Right lobe of liver (tissue), 6 donors: Measurements from ENCODE around the gene PRPF38A. TPM values are rescaled to one million over a fixed set of nuclear protein-coding genes. Genes with fewer than 3 reads are reported as not detected.

Experiments
- ATAC-seq, 4 donors: fragments of 200-7000 bp; cut with Tn5 transposase; one replicate each; pipeline ENCODE4 v1.9.1; 2020; ENCODE audit warnings: mild to moderate bottlenecking in 4 of 4, moderate library complexity in 4 of 4
- DNase-seq, 3 donors: peaks; one replicate each; pipeline ENCODE4 v3.0.0-alpha.2; 2020
- H3K27ac ChIP-seq, 3 donors: fragments of 200-600 bp; one replicate each; pipeline ENCODE4 v1.8.0; 2022
- H3K27me3 ChIP-seq, 2 donors: fragments of 200-600 bp; one replicate each; pipeline ENCODE4 v1.8.0; 2022
- H3K36me3 ChIP-seq, 4 donors: fragments of 200-600 bp; sonication (generic) in 1 of 4; one replicate each; pipeline versions ENCODE4 v1.5.1 to v1.8.0; 2017 to 2022; ENCODE audit warnings: control low read depth in 1 of 4
- H3K4me1 ChIP-seq, 4 donors: fragments of 200-600 bp; sonication (generic) in 1 of 4; one replicate each; pipeline versions ENCODE4 v1.5.1 to v1.8.0; 2017 to 2022; ENCODE audit warnings: control low read depth in 1 of 4
- H3K4me3 ChIP-seq, 3 donors: fragments of 200-600 bp; one replicate each; pipeline ENCODE4 v1.8.0; 2022
- H3K9me3 ChIP-seq, 4 donors: fragments of 200-600 bp; sonication (generic) in 1 of 4; one replicate each; pipeline versions ENCODE4 v1.5.1 to v1.8.0; 2017 to 2022; ENCODE audit warnings: control low read depth in 1 of 4
- POLR2A ChIP-seq: fragments of 450-650 bp; IDR thresholded peaks from one replicate; pipeline ENCODE4 v1.6.1; 2017; ENCODE audit warnings: antibody characterized with exemption, mild to moderate bottlenecking
- WGBS: methylation state at CpG from one replicate; pipeline ENCODE4 v1.1.6; 2018; ENCODE audit warnings: low coverage, low lambda C conversion rate; ENCODE audit not compliant: insufficient coverage; ENCODE audit errors: missing lambda C conversion rate; 5-methylcytosine and 5-hydroxymethylcytosine counted together
- intact Hi-C, 2 donors: fragments of 100-400 bp; cut with DNase I; formaldehyde crosslinking; loops; one replicate each; pipeline versions ENCODE4 v1.11.2 to v1.14.1; 2022
- total RNA-seq, 6 experiments: library from RNA; depleted of rRNA in 2 of 6; stranded (reverse); fragments of >200 nt in 2 of 6; fragmentation: NEBNext Ultra II Directional in 3 of 6; extraction: Animal tissue kit (Norgen Biotek cat#: 25700) in 3 of 6; gene quantifications; one replicate each; pipeline versions ENCODE4 v1.1.0 to v1.2.4, GENCODE V29; 2016 to 2023
- TF ChIP-seq, protein P1 (sequence below), 4 donors: fragments of 200-600 bp in 3 of 4; fragments of 450-650 bp in 1 of 4; IDR thresholded peaks; one replicate each; pipeline versions ENCODE4 v1.5.1 to v1.8.0; 2016 to 2022; ENCODE audit warnings: antibody characterized with exemption in 4 of 4, mild to moderate bottlenecking in 2 of 4
- donor health status: DM: no; HTN: yes; CAD: no.
- donor health status: DM: no; HTN: no; CAD: no.
- donor health status: DM: no; HTN: no; CAD: no.
- donor health status: DM: no; HTN: yes; CAD: no.
- donor health status: DM: no; HTN: yes; CAD: no.

The PRPF38A gene
- total RNA-seq, 6 experiments from 2014 or later: 4.5 to 14.4 (median 11.4) TPM

DNA sequence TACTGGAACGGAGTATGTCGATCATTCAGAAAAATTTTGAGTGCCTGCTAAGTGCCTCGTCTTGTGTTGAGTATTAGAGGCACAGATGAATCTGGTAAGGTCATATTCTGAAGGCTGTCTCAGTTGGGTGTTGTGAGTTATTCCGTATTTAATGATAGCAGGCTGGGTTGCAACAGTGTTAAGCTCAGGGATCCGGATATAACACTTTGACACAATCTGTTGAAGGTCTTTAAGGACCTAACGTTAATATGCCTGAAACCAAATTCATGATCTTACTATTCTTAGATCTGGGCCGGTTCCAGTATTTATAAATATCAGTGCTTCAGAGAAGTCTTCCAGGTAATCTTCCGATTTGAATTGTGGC, 555 bp downstream of the PRPF38A start:
- Histone ChIP-seq H3K36me3 (peaks cover 3 to 21% (median 6%) of the 10 kb centered on the region in 4 donors), H3K27me3 (no peaks in the 10 kb centered on the region), H3K4me3 (peak overlapping the region; percentile 84 to 89 (median 85)), H3K4me1 (peaks cover 0 to 26% (median 4%) of the 10 kb centered on the region in 4 donors), H3K9me3 (no peaks in the 10 kb centered on the region), H3K27ac (peak overlapping the region; percentile 79 to 87 (median 81))
- DNase-seq: no peak
- intact Hi-C loops: loop anchor here in 1 of 2 donors (10.0 kb wide), 1 partner anchor 280 kb away; no protein-coding TSS in a partner anchor
- no peak for ATAC-seq
- WGBS: 1% methylated on average over 8 of the region's 8 CpGs
- TF ChIP-seq, protein P1, sequence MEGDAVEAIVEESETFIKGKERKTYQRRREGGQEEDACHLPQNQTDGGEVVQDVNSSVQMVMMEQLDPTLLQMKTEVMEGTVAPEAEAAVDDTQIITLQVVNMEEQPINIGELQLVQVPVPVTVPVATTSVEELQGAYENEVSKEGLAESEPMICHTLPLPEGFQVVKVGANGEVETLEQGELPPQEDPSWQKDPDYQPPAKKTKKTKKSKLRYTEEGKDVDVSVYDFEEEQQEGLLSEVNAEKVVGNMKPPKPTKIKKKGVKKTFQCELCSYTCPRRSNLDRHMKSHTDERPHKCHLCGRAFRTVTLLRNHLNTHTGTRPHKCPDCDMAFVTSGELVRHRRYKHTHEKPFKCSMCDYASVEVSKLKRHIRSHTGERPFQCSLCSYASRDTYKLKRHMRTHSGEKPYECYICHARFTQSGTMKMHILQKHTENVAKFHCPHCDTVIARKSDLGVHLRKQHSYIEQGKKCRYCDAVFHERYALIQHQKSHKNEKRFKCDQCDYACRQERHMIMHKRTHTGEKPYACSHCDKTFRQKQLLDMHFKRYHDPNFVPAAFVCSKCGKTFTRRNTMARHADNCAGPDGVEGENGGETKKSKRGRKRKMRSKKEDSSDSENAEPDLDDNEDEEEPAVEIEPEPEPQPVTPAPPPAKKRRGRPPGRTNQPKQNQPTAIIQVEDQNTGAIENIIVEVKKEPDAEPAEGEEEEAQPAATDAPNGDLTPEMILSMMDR (IDR thresholded peaks at IDR 0.05): no peak
- no peak for TF ChIP-seq POLR2A

DNA sequence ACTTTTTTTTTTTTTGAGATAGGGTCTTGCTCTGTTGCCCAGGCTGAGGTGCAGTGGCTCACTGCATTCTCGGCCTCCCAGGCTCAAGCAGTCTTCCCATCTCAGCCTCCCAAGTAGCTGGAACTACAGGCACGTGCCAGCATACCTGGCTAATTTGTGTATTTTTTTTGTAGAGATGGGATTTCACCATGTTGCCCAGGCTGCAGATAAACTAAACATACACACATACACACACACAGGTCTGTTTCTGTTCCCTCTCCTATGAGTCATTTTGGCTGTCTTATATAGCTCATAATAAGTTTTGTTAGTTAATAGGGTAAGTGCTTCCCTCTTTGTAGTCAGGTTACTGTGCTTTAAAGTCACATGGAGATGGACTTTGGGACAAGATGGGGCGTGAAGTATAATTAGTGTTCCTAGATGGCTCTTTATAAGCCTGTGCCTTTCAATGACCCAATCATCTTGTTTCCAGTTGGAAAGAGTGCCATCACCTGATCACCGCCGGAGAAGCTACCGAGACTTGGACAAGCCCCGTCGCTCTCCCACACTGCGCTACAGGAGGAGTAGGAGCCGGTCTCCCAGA, 9.1 kb downstream of the PRPF38A start:
- DNase-seq (no peak), ATAC-seq (no peak)
- TF ChIP-seq, protein P1 (IDR thresholded peaks at IDR 0.05): no peak
- TF ChIP-seq POLR2A: no peak
- Histone ChIP-seq H3K4me1 (no peaks in the 10 kb centered on the region), H3K4me3 (no peak overlapping the region), H3K27ac (no peak overlapping the region), H3K27me3 (no peaks in the 10 kb centered on the region), H3K9me3 (no peaks in the 10 kb centered on the region), H3K36me3 (peaks cover 6 to 97% (median 44%) of the 10 kb centered on the region in 4 donors)
- intact Hi-C loops: no loop called here
- 100% methylated on average over 4 of the region's 10 CpGs for WGBS

DNA sequence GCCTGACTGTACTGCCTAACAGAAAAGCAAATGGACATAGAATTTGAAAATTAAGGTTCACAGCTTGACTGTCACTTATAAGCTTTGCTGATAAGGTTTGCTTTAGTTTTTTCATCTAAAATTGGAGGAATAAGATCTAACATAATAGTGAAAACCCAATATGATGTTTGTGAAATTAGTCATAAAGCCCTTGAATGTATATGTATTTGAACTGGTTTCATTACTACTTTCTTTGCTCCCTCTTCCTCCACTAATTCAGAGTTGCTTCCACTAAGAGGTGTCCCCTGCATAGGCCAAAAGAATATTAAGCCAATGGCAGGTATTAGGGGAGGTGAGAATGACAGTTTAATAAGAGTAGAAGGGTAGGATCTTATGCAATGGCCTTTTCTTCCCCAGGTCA, 10.5 kb downstream of the PRPF38A start:
- H3K9me3 ChIP-seq: no peaks in the 10 kb centered on the region
- no peaks in the 10 kb centered on the region for H3K27me3 ChIP-seq
- peaks cover 0 to 88% (median 44%) of the 10 kb centered on the region in 4 donors for H3K36me3 ChIP-seq
- intact Hi-C loops: no loop called here
- ATAC-seq: no peak
- no peak for TF ChIP-seq POLR2A
- TF ChIP-seq, protein P1 (IDR thresholded peaks at IDR 0.05): no peak
- no peak overlapping the region for H3K4me3 ChIP-seq
- H3K4me1 ChIP-seq: no peaks in the 10 kb centered on the region
- no peak overlapping the region for H3K27ac ChIP-seq
- DNase-seq: no peak

DNA sequence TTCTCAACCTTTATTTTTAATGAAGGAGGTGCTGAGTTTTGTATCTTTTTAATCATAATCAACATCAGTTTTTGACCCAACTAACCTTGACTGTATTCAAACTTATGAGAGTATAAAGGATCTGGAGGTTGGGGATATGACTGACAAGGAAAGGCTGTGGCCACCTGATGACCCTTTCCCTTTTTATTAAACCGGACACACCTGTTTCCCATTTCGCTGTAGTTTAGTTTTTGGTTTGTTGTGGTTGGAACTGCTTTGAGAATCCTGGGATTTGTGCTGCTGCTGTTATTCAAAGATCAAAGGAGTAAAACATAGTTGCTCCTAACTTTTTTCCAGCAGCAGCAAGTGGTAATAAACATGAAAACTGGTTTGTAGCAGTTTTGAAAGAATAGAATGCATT, 12.4 kb downstream of the PRPF38A start:
- no peaks in the 10 kb centered on the region for H3K27me3 ChIP-seq
- DNase-seq (no peak), ATAC-seq (no peak)
- no peak overlapping the region for H3K27ac ChIP-seq
- 82% methylated on average over 2 of the region's 2 CpGs for WGBS
- H3K4me3 ChIP-seq: no peak overlapping the region
- intact Hi-C loops: no loop called here
- no peaks in the 10 kb centered on the region for H3K4me1 ChIP-seq
- peaks cover 0 to 74% (median 40%) of the 10 kb centered on the region in 4 donors for H3K36me3 ChIP-seq
- TF ChIP-seq, protein P1 (IDR thresholded peaks at IDR 0.05): no peak
- TF ChIP-seq POLR2A: no peak
- H3K9me3 ChIP-seq: no peaks in the 10 kb centered on the region

DNA sequence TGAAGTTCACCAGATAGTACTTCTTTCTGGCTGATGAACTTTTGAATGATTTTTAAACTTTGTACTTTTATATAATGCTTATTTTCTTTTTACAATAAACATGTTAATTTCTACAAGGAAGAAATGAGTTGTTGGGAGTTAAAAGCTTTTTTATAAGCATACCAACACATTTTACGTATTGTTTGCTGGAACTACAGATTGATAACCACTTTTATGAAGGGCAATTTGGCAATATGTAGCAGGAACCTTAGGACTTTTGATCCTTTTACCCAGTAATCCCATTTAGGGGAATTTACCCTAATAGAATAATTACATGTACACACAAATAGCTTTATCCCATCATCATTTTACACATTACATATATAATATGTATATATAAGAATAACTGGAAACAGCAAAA, 16.3 kb downstream of the PRPF38A start:
- Histone ChIP-seq H3K9me3 (no peaks in the 10 kb centered on the region), H3K4me1 (no peaks in the 10 kb centered on the region), H3K36me3 (peaks cover 0 to 59% (median 23%) of the 10 kb centered on the region in 4 donors), H3K27ac (no peak overlapping the region), H3K4me3 (no peak overlapping the region), H3K27me3 (no peaks in the 10 kb centered on the region)
- ATAC-seq: no peak
- DNase-seq: no peak
- TF ChIP-seq POLR2A: no peak
- TF ChIP-seq, protein P1 (IDR thresholded peaks at IDR 0.05): no peak
- intact Hi-C loops: no loop called here
- WGBS: 94% methylated on average over 1 of the region's 1 CpG
